NB4 (cell line): ENCODE data around the gene PRUNE2.

Experiments used
- DNase-seq: peaks from one replicate; pipeline ENCODE4 v3.0.0; 2010; ENCODE audit warnings: low read depth
- H3K4me3 ChIP-seq: one replicate; pipeline ENCODE4 v1.5.1; 2011; ENCODE audit warnings: mild to moderate bottlenecking, low read depth, low read length, moderate library complexity
- CTCF ChIP-seq: IDR thresholded peaks from one replicate; pipeline ENCODE4 v1.5.1; 2012; ENCODE audit warnings: low read depth, low read length
- MAX ChIP-seq: IDR thresholded peaks from 2 replicates; pipeline ENCODE4 v1.6.1; 2011; ENCODE audit warnings: low read depth, low read length
- MYC ChIP-seq: IDR thresholded peaks from 2 replicates; pipeline ENCODE4 v1.6.1; 2011; ENCODE audit warnings: low read depth, low read length
- POLR2A ChIP-seq: IDR thresholded peaks from 2 replicates; pipeline ENCODE4 v1.6.1; 2011; ENCODE audit warnings: mild to moderate bottlenecking; ENCODE audit not compliant: insufficient read length; ENCODE audit errors: extremely low read depth

The PRUNE2 gene

GRCh38 chr9:76618762-76619161, 287.2 kb downstream of the PRUNE2 start:
- H3K4me3 ChIP-seq: no peak overlapping the region
- DNase-seq: no peak
- no peak for TF ChIP-seq MYC
- no peak for TF ChIP-seq POLR2A
- TF ChIP-seq CTCF: no peak

GRCh38 chr9:76617497-76618175, 288.3 kb downstream of the PRUNE2 start:
- DNase-seq: peak; percentile 88
- H3K4me3 ChIP-seq: no peak overlapping the region
- TF ChIP-seq MYC: no peak
- TF ChIP-seq CTCF: no peak
- TF ChIP-seq POLR2A: no peak
- no peak for TF ChIP-seq MAX

DNA sequence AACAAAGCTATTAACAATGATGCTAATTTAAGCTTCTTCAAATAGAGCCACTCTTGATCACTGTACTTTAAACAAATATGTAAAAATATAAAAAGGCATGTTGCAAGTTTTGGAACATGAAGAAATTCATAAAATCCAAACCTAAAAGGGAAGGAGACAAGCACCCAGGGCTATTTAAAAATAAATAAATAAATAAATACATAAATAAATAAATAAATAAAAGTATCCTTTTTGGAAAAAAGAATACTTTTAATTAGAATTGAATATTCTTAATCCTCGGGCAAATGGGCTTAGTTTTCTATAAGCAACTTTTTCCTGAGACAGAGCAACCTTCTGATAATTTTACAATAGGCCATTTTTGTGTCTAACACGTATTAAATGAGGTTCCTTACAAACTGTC, 289.1 kb downstream of the PRUNE2 start:
- no peak for TF ChIP-seq MAX
- no peak for TF ChIP-seq CTCF
- TF ChIP-seq POLR2A: no peak
- TF ChIP-seq MYC: no peak
- no peak for DNase-seq
- H3K4me3 ChIP-seq: no peak overlapping the region

DNA sequence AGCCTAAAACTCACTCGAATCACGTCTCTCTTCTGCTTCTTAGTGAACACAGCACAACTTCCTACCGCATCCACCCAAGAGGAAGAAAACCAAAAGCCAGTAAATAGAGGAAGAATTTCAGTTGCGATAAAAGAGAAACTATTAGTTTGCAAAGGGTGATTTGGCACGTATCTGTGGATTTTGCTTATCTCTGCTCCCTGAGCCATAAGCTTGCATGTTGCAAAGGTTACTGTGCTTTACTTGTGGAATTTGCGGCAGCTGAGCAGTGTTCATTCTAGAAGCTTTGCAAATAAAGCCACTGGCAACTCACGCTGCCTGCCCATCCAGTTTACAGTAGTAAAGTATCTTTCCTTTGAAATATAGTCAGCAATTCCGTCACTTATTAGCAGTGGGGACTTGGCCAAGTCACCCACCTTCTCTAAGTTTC, 290.7 kb downstream of the PRUNE2 start:
- H3K4me3 ChIP-seq: no peak overlapping the region
- peak; percentile 27 for DNase-seq
- no peak for TF ChIP-seq POLR2A

- DNase-seq: no peak
- H3K4me3 ChIP-seq: no peak overlapping the region
- TF ChIP-seq POLR2A (no peak), MAX (no peak), MYC (no peak), CTCF (no peak)
These were observed 291.9 kb downstream of the PRUNE2 start for GRCh38 chr9:76613974-76614373.

- H3K4me3 ChIP-seq: no peak overlapping the region
- DNase-seq: no peak
- TF ChIP-seq MAX (no peak), CTCF (no peak), MYC (no peak), POLR2A (no peak)
These were observed 292.6 kb downstream of the PRUNE2 start for GRCh38 chr9:76613150-76613781.
